GM12878 (cell line): Measurements from ENCODE around the gene NIPSNAP3A. TPM values are rescaled to one million over a fixed set of nuclear protein-coding genes. Genes with fewer than 3 reads are reported as not detected.

ENCODE experiments used
- ASH2L ChIP-seq: fragments of 300-600, 200-600 bp; sonication (generic); IDR thresholded peaks from 2 replicates; pipeline ENCODE4 v1.6.1; 2017; ENCODE audit warnings: low read depth, mild to moderate bottlenecking, borderline replicate concordance
- CBX5 ChIP-seq: sonication (generic); IDR thresholded peaks from 2 replicates; pipeline ENCODE4 v1.6.1; 2016; ENCODE audit warnings: low read depth, moderate library complexity, mild to moderate bottlenecking, inconsistent platforms
- CHD1 ChIP-seq: IDR thresholded peaks from 2 replicates; pipeline ENCODE4 v1.6.1; 2012; ENCODE audit warnings: low read depth, low read length, improper control_type of control experiment
- ETV6 ChIP-seq, 2 experiments: fragments of 450-650 bp in 1 of 2; IDR thresholded peaks in 1 of 2; conservative IDR thresholded peaks in 1 of 2; 2 replicates each; pipeline ENCODE4 v1.6.1; 2014; ENCODE audit warnings: antibody characterized with exemption in 1 of 2, borderline replicate concordance in 1 of 2, low read depth in 1 of 2, mild to moderate bottlenecking in 1 of 2, moderate library complexity in 1 of 2
- FOXK2 ChIP-seq: fragments of 450-650 bp; IDR thresholded peaks from 2 replicates; pipeline ENCODE4 v1.6.1; 2017; ENCODE audit warnings: mild to moderate bottlenecking, moderate library complexity
- FOXM1 ChIP-seq: IDR thresholded peaks from 2 replicates; pipeline ENCODE4 v1.6.1; 2012; ENCODE audit warnings: low read depth, mild to moderate bottlenecking, inconsistent platforms, low read length, moderate library complexity
- GABPA ChIP-seq: IDR thresholded peaks from 2 replicates; pipeline ENCODE4 v1.6.1; 2014; ENCODE audit warnings: antibody characterized with exemption, low read depth, mild to moderate bottlenecking, inconsistent platforms
- KDM1A ChIP-seq: fragments of 200-600 bp; sonication (generic); IDR thresholded peaks from 2 replicates; pipeline ENCODE4 v1.6.1; 2016; ENCODE audit warnings: borderline replicate concordance
- NR2C2 ChIP-seq: IDR thresholded peaks from 2 replicates; pipeline ENCODE4 v1.6.1; 2011; ENCODE audit warnings: borderline replicate concordance, low read depth; ENCODE audit not compliant: control insufficient read depth, insufficient read length
- RAD21 ChIP-seq: IDR thresholded peaks from 2 replicates; pipeline ENCODE4 v1.6.1; 2011; ENCODE audit warnings: mild to moderate bottlenecking, low read depth, low read length, moderate library complexity; ENCODE audit not compliant: insufficient read depth
- SUPT20H ChIP-seq: IDR thresholded peaks from 2 replicates; pipeline ENCODE4 v1.6.1; 2011; ENCODE audit warnings: low read depth, mild to moderate bottlenecking, low read length, moderate library complexity, borderline replicate concordance; ENCODE audit not compliant: control insufficient read depth
- TAF1 ChIP-seq: IDR thresholded peaks from 2 replicates; pipeline ENCODE4 v1.6.1; 2011; ENCODE audit warnings: mild to moderate bottlenecking, low read depth, low read length, borderline replicate concordance
- ZBTB33 ChIP-seq: fragments of 450-650 bp; IDR thresholded peaks from 2 replicates; pipeline ENCODE4 v1.6.1; 2017; ENCODE audit warnings: mild to moderate bottlenecking
- ZNF24 ChIP-seq: fragments of 450-650 bp; IDR thresholded peaks from 2 replicates; pipeline ENCODE4 v1.6.1; 2017; ENCODE audit warnings: antibody characterized with exemption, mild to moderate bottlenecking
- ZZZ3 ChIP-seq: IDR thresholded peaks from 2 replicates; pipeline ENCODE4 v1.6.1; 2011; ENCODE audit warnings: low read depth; ENCODE audit not compliant: control insufficient read depth, insufficient read length
- polyA plus RNA-seq, 11 experiments: library from polyadenylated mRNA; depleted of rRNA in 4 of 11; unstranded in 6 of 11; stranded (reverse) in 5 of 11; fragments of >200 nt; fragmentation: Nextera tagmentation in 4 of 11; fragmentation: Illumina TruSeq in 1 of 11; extraction: Ambion mirVana in 4 of 11; extraction: Trizol in 1 of 11; gene quantifications; 1 replicate in 1 of 11; 2 replicates in 10 of 11; pipeline versions ENCODE4 v1.2.1 to v1.2.3, GENCODE V29; 2011 to 2016; ENCODE audit warnings: inconsistent platforms in 2 of 11, missing spikeins in 2 of 11, low read depth in 1 of 11
- total RNA-seq, 4 experiments: library from RNA; depleted of rRNA in 3 of 4; stranded (reverse); fragments of >200 nt in 3 of 4; fragmentation: Illumina TruSeq in 1 of 4; extraction: Trizol in 1 of 4; gene quantifications; 2 replicates each; pipeline versions ENCODE4 v1.2.1 to v1.2.3, GENCODE V29; 2013 to 2021
- TF ChIP-seq, protein P1 (sequence below): fragments of 450-650 bp; conservative IDR thresholded peaks from 2 replicates; pipeline ENCODE4 v1.6.1; 2017; ENCODE audit warnings: mild to moderate bottlenecking, moderate library complexity
- TF ChIP-seq, protein P2 (sequence below): IDR thresholded peaks from 2 replicates; pipeline ENCODE4 v1.6.1; 2012; ENCODE audit warnings: low read depth, low read length, improper control_type of control experiment
- TF ChIP-seq, protein P3 (sequence below): fragments of 450-650 bp; IDR thresholded peaks from 2 replicates; pipeline ENCODE4 v1.6.1; 2017; ENCODE audit warnings: mild to moderate bottlenecking, moderate library complexity
- TF ChIP-seq, protein P4 (sequence below): IDR thresholded peaks from 2 replicates; pipeline ENCODE4 v1.6.1; 2011; ENCODE audit warnings: low read depth, mild to moderate bottlenecking, low read length, moderate library complexity, borderline replicate concordance; ENCODE audit errors: extremely low read depth

The NIPSNAP3A gene
- total and polyA plus RNA-seq, 10 of the 15 experiments (the other 5 are each of a cell fraction or from before 2014, with no cell fraction given): 19.1 to 87.2 (median 34.0) TPM

DNA sequence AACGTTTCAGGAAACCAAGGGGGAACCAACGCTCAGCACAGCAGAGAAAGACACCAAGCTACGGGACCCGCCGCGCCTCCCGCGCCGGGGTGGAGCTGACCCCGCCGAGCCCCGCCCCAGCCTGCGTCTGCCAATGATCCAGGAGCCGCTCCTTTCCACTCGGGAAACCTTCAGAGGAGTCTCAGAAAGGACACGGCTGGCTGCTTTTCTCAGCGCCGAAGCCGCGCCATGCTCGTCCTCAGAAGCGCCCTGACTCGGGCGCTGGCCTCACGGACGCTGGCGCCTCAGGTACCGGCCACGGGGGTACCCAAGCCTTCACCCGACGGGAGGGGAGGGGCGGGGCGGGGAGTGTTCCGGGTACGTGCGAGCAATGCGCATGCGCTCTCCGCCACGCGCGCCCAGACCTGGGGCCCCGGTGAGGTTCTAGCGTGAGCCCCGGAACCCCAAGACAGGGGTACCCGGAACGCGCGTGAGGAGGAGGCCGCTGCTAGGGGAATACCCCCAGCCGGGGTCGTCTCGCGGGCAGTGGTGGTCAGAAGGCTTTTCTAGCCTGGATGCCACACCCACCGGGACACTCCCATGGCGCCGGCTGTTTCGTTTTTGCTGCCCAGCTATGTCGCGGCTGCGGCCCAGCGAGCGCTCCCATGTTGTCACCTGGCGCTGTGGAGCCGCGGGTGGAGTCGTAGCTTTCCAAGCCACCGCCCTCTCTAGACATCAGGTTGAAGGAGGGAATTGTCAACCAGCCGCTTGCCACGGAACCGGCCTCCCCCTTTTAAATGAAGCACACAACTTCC is at the start of gene NIPSNAP3A (continued):
- TF ChIP-seq NR2C2 (no peak), ETV6 (conservative IDR thresholded peaks at IDR 0.05 in 1 of 2, IDR thresholded peaks at IDR 0.05 in 1 of 2; ENCODE audit: borderline replicate concordance in 1 of 2, low read depth in 1 of 2) (no peak), SUPT20H (no peak), FOXK2 (no peak), CBX5 (no peak), CHD1 (no peak), FOXM1 (no peak), ZBTB33 (no peak), GABPA (no peak), KDM1A (no peak), ZNF24 (no peak; the same call in 1 of the 2 replicates), TAF1 (peak; percentile 79; the same call in 1 of the 2 replicates), ASH2L (peak; percentile 87; the same call in 1 of the 2 replicates), RAD21 (no peak), ZZZ3 (no peak)
- TF ChIP-seq, protein P1, sequence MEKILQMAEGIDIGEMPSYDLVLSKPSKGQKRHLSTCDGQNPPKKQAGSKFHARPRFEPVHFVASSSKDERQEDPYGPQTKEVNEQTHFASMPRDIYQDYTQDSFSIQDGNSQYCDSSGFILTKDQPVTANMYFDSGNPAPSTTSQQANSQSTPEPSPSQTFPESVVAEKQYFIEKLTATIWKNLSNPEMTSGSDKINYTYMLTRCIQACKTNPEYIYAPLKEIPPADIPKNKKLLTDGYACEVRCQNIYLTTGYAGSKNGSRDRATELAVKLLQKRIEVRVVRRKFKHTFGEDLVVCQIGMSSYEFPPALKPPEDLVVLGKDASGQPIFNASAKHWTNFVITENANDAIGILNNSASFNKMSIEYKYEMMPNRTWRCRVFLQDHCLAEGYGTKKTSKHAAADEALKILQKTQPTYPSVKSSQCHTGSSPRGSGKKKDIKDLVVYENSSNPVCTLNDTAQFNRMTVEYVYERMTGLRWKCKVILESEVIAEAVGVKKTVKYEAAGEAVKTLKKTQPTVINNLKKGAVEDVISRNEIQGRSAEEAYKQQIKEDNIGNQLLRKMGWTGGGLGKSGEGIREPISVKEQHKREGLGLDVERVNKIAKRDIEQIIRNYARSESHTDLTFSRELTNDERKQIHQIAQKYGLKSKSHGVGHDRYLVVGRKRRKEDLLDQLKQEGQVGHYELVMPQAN: peak; percentile 86
- TF ChIP-seq, protein P2, sequence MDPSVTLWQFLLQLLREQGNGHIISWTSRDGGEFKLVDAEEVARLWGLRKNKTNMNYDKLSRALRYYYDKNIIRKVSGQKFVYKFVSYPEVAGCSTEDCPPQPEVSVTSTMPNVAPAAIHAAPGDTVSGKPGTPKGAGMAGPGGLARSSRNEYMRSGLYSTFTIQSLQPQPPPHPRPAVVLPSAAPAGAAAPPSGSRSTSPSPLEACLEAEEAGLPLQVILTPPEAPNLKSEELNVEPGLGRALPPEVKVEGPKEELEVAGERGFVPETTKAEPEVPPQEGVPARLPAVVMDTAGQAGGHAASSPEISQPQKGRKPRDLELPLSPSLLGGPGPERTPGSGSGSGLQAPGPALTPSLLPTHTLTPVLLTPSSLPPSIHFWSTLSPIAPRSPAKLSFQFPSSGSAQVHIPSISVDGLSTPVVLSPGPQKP: no peak; the same call in 1 of the 2 replicates
- TF ChIP-seq, protein P3, sequence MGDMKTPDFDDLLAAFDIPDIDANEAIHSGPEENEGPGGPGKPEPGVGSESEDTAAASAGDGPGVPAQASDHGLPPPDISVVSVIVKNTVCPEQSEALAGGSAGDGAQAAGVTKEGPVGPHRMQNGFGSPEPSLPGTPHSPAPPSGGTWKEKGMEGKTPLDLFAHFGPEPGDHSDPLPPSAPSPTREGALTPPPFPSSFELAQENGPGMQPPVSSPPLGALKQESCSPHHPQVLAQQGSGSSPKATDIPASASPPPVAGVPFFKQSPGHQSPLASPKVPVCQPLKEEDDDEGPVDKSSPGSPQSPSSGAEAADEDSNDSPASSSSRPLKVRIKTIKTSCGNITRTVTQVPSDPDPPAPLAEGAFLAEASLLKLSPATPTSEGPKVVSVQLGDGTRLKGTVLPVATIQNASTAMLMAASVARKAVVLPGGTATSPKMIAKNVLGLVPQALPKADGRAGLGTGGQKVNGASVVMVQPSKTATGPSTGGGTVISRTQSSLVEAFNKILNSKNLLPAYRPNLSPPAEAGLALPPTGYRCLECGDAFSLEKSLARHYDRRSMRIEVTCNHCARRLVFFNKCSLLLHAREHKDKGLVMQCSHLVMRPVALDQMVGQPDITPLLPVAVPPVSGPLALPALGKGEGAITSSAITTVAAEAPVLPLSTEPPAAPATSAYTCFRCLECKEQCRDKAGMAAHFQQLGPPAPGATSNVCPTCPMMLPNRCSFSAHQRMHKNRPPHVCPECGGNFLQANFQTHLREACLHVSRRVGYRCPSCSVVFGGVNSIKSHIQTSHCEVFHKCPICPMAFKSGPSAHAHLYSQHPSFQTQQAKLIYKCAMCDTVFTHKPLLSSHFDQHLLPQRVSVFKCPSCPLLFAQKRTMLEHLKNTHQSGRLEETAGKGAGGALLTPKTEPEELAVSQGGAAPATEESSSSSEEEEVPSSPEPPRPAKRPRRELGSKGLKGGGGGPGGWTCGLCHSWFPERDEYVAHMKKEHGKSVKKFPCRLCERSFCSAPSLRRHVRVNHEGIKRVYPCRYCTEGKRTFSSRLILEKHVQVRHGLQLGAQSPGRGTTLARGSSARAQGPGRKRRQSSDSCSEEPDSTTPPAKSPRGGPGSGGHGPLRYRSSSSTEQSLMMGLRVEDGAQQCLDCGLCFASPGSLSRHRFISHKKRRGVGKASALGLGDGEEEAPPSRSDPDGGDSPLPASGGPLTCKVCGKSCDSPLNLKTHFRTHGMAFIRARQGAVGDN: peak; percentile 69
- TF ChIP-seq, protein P4, sequence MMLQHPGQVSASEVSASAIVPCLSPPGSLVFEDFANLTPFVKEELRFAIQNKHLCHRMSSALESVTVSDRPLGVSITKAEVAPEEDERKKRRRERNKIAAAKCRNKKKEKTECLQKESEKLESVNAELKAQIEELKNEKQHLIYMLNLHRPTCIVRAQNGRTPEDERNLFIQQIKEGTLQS: no peak
